Gastrocnemius medialis (tissue), 4 donors: ENCODE measurements around the gene RFWD3.

ENCODE experiments used
- CTCF ChIP-seq, 5 experiments: fragments of 450-650 bp in 3 of 5; fragments of 200-600 bp in 2 of 5; sonication (generic) in 2 of 5; IDR thresholded peaks in 4 of 5; conservative IDR thresholded peaks in 1 of 5; 1 replicate in 4 of 5; 2 replicates in 1 of 5; pipeline ENCODE4 v1.5.1; 2016 to 2019; ENCODE audit warnings: antibody characterized with exemption in 5 of 5, mild to moderate bottlenecking in 3 of 5, moderate library complexity in 3 of 5
- POLR2A ChIP-seq, 2 donors: fragments of 450-650 bp; IDR thresholded peaks; one replicate each; pipeline ENCODE4 v1.6.1; 2017; ENCODE audit warnings: antibody characterized with exemption in 2 of 2, mild to moderate bottlenecking in 2 of 2, moderate library complexity in 2 of 2

DNA sequence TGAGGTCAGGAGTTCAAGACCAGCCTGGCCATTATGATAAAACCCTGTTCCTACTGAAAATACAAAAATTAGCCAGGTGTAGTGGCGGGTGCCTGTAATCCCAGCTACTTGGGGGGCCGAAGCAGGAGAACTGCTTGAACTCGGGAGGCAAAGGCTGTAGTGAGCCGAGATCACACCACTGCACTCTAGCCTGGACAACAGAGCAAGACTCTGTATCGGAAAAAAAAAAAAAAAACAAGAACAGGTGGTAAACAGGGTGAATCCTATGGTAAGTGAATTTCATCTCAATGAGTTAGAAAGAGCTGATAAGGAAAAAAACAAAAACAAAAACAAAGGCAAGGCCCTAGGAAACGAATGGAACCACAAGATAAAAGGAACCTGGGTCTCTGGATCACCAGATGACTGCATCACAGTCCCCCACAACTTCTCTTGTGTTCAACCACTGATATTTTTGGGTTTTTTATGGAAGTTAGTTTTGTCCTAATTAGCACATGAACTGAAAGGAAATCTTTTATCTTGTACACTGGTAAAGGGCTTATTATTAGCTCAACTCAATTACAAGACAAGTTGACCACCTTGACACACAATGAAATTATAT, 80.7 kb downstream of the RFWD3 start:
- TF ChIP-seq CTCF (IDR thresholded peaks at IDR 0.05 in 4 of 5, conservative IDR thresholded peaks at IDR 0.05 in 1 of 5) (no peak), POLR2A (IDR thresholded peaks at IDR 0.05) (no peak)
